Rectal smooth muscle tissue (tissue), 1 donor: ENCODE measurements around the gene MATK.
"Not testable (repeated sequence)": the region's sequence is repeated elsewhere in the genome, so short reads cannot be mapped to it uniquely, and the experiment has no call there.

Source experiments
- H3K27ac ChIP-seq: one replicate; pipeline ENCODE4 v1.7.0; 2013; ENCODE audit warnings: low read depth, low read length, inconsistent platforms
- H3K27me3 ChIP-seq: one replicate; pipeline ENCODE4 v1.7.0; 2013; ENCODE audit warnings: low read length; ENCODE audit not compliant: control insufficient read depth, insufficient read depth
- H3K36me3 ChIP-seq: one replicate; pipeline ENCODE4 v1.7.0; 2013; ENCODE audit warnings: low read length; ENCODE audit not compliant: control insufficient read depth, insufficient read depth
- H3K4me1 ChIP-seq: one replicate; pipeline ENCODE4 v1.7.0; 2013; ENCODE audit warnings: low read length; ENCODE audit not compliant: control insufficient read depth, insufficient read depth
- H3K4me3 ChIP-seq: one replicate; pipeline ENCODE4 v1.7.0; 2013; ENCODE audit warnings: low read length
- H3K9ac ChIP-seq: one replicate; pipeline ENCODE4 v1.7.0; 2013; ENCODE audit warnings: low read length

The MATK gene

GRCh38 chr19:3760871-3761361 lies 25.3 kb downstream of the MATK start:
- peaks cover 10% of the 10 kb centered on the region for H3K4me1 ChIP-seq
- peak overlapping the region; percentile 92 for H3K9ac ChIP-seq
- H3K27me3 ChIP-seq = no peaks in the 10 kb centered on the region
- H3K27ac ChIP-seq = peak overlapping the region; percentile 84
- H3K4me3 ChIP-seq = peak overlapping the region; percentile 100
- H3K36me3 ChIP-seq = no peaks in the 10 kb centered on the region

- no peaks in the 10 kb centered on the region for H3K27me3 ChIP-seq
- peaks cover 10% of the 10 kb centered on the region for H3K4me1 ChIP-seq
- H3K9ac ChIP-seq = no peak overlapping the region
- no peaks in the 10 kb centered on the region for H3K36me3 ChIP-seq
- H3K4me3 ChIP-seq = no peak overlapping the region
- no peak overlapping the region for H3K27ac ChIP-seq
Measured at GRCh38 chr19:3759482-3760254, 26.5 kb downstream of the MATK start.

GRCh38 chr19:3758297-3758696 lies 27.9 kb downstream of the MATK start:
- not testable (repeated sequence) for H3K9ac ChIP-seq, H3K27ac ChIP-seq, H3K4me3 ChIP-seq, H3K36me3 ChIP-seq, H3K4me1 ChIP-seq, H3K27me3 ChIP-seq

GRCh38 chr19:3757705-3758104 lies 28.5 kb downstream of the MATK start:
- H3K36me3 ChIP-seq, H3K9ac ChIP-seq, H3K27me3 ChIP-seq, H3K4me1 ChIP-seq, H3K27ac ChIP-seq, H3K4me3 ChIP-seq: not testable (repeated sequence)

GRCh38 chr19:3753631-3754410 lies 32.4 kb downstream of the MATK start:
- Histone ChIP-seq H3K36me3 (peaks cover 21% of the 10 kb centered on the region), H3K4me3 (no peak overlapping the region)

DNA sequence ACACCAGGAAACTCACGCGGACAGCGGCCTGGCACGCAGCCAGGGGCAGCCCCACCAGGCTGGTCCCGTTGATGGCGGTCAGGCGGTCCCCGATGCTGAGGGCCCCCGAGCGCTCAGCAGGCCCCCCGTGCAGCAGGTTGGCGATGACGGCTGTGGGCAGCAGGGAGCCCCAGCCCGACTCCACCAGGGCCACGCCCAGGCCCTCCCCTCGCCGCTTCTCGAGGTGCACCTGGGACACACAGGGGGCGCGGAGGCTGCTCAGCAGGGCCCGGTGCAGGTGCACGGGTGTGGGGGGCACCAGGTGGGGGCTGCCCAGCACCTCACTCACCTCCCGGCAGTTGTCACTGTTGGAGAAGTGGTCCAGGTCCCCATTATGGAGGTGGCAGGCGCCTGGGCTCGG lies 33.7 kb downstream of the MATK start:
- no peak overlapping the region for H3K4me3 ChIP-seq
- H3K27me3 ChIP-seq = no peaks in the 10 kb centered on the region
- H3K9ac ChIP-seq = no peak overlapping the region
- peaks cover 21% of the 10 kb centered on the region for H3K36me3 ChIP-seq
- H3K4me1 ChIP-seq = no peaks in the 10 kb centered on the region
- H3K27ac ChIP-seq = no peak overlapping the region

More at GRCh38 chr19:3753631-3754410, 32.4 kb downstream of the MATK start:
- H3K9ac ChIP-seq = no peak overlapping the region
- no peaks in the 10 kb centered on the region for H3K4me1 ChIP-seq
- H3K27me3 ChIP-seq = no peaks in the 10 kb centered on the region
- H3K27ac ChIP-seq = no peak overlapping the region

DNA sequence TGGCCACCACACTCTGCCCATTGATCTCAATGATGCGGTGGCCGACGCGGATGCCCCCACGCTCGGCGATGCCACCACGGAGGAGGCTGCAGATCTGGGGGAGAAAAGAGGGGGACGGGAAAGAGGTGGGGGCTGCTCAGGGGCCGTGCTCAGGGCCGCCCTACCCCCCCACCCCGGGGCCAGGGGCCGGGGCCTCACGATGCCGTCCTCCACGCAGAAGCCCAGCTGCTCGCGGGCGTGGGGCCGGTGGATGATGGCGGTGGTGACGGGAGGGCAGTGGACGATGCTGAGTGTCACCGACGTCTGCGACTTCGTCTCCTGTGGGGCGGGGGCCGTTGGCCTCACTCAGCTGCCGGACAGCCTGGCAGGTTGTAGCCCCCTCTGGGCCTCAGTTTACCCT lies 34.9 kb downstream of the MATK start:
- Histone ChIP-seq H3K4me1 (no peaks in the 10 kb centered on the region), H3K27me3 (no peaks in the 10 kb centered on the region), H3K4me3 (no peak overlapping the region), H3K27ac (no peak overlapping the region), H3K9ac (no peak overlapping the region), H3K36me3 (peaks cover 22% of the 10 kb centered on the region)

GRCh38 chr19:3750211-3750610 lies 36.0 kb downstream of the MATK start:
- Histone ChIP-seq H3K9ac (no peak overlapping the region), H3K27ac (no peak overlapping the region), H3K27me3 (no peaks in the 10 kb centered on the region), H3K36me3 (peaks cover 23% of the 10 kb centered on the region), H3K4me1 (no peaks in the 10 kb centered on the region), H3K4me3 (no peak overlapping the region)

DNA sequence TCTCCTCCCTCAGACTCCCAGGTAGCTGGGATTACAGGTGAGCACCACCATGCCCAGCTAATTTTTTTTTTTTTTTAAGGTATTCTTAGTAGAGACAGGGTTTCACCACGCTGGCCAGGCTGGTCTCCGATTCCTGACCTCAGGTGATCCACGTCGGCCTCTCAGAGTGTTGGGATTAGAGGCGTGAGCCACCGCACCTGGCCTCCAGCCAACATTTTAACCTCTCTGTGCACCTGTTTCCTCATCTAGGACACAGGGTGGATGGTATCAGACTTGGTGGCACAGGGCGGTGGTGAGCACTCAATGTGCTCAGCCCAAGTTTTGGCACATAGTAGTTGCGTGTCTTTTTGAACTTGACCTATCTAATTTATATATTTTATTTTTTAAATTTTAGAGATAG lies 37.2 kb downstream of the MATK start:
- Histone ChIP-seq H3K4me3 (no peak overlapping the region), H3K36me3 (peaks cover 20% of the 10 kb centered on the region), H3K4me1 (no peaks in the 10 kb centered on the region), H3K27me3 (no peaks in the 10 kb centered on the region), H3K27ac (no peak overlapping the region), H3K9ac (no peak overlapping the region)

- H3K27me3 ChIP-seq = no peaks in the 10 kb centered on the region
- no peak overlapping the region for H3K9ac ChIP-seq
- H3K36me3 ChIP-seq = peaks cover 17% of the 10 kb centered on the region
- no peak overlapping the region for H3K27ac ChIP-seq
- H3K4me3 ChIP-seq = no peak overlapping the region
- no peaks in the 10 kb centered on the region for H3K4me1 ChIP-seq
Measured at GRCh38 chr19:3746371-3747056, 39.7 kb downstream of the MATK start.

DNA sequence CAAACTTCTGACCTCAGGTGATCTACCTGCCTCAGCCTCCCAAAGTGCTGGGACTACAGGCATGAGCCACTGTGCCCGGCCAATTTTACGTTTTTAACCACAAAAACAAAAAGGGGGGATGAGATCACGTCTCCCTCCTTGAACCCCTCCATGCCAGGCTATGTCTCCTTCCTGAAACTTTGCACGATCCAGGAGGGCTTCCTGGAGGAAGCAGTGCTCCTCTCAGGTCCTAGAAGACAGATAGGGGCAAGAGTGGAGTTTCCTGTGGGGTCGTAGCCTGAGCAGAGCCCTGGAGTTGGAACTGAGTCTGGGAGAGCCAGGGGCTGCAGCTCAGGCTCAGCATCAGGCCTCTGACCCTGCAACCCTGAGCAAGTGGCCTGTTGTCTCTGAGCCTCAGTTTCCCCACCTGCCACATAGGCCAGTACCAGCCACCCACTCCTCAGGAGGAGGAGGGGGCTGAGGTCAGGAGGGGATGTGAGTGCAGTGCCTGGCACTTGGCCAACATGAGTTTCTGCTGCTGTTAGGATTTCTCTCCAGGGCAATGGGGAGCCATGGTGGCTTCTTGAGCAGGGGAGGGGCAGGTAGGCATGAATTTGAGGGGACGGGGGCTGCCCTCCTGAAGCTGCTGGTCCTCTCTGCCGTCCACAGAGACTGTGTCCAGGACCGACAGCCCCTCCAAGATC lies 40.7 kb downstream of the MATK start:
- peaks cover 12% of the 10 kb centered on the region for H3K36me3 ChIP-seq
- no peaks in the 10 kb centered on the region for H3K4me1 ChIP-seq

DNA sequence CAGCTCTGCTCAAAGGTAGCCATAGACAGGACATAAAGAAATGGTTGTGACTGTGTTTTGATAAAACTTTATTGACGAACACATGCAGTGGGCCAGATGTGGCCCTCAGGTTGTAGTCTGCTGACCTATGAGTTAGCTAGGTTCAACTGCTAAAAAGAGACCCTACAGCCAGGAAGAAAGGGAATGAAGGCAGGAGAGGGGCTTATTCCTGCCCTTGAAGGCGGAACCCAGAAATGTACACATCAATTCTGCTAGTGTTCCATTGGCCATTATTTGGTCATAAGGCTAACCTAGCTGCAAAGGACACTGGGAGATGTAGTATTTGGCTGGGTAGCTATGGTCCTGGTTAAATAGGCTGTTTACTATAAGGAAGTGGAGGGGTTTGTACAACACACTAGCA lies 42.7 kb downstream of the MATK start:
- Histone ChIP-seq H3K4me1 (no peaks in the 10 kb centered on the region), H3K9ac (no peak overlapping the region), H3K27ac (no peak overlapping the region), H3K4me3 (no peak overlapping the region), H3K27me3 (no peaks in the 10 kb centered on the region), H3K36me3 (peaks cover 2% of the 10 kb centered on the region)

More for the DNA sequence above, 40.7 kb downstream of the MATK start:
- Histone ChIP-seq H3K27me3 (no peaks in the 10 kb centered on the region), H3K27ac (no peak overlapping the region), H3K4me3 (no peak overlapping the region), H3K9ac (no peak overlapping the region)
